ENCODE measurements around the gene HS3ST5.
"Not testable (repeated sequence)": the region's sequence is repeated elsewhere in the genome, so short reads cannot be mapped to it uniquely, and the experiment has no call there.

The HS3ST5 gene

GRCh38 chr6:114339706-114340105, 3.1 kb downstream of the HS3ST5 start:
- in situ Hi-C loops (cut with MboI; ENCODE audit: low sequenced_read_pairs) = no loop called here

GRCh38 chr6:114334237-114334636, 8.6 kb downstream of the HS3ST5 start:
- in situ Hi-C loops (cut with MboI; ENCODE audit: low sequenced_read_pairs) = no loop called here

DNA sequence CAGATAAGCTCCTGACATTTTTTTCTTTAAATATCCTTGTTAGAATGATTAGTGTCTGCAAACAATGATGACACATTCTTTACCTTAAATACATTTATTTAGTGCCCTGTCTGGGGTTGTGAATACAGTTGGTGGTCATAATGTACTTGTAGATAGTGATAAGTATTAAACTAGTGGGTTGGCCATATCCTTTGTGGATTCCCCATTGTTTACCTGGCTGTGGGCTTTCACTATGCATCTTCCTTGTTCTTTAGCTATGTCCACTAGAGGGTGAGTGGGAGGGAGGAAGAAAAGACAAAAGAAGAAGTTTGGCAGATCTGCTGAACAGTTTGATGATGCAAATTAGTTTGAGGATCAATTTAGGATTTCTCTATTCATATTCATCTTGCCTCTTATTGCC, 15.7 kb downstream of the HS3ST5 start:
- in situ Hi-C loops (cut with MboI; ENCODE audit: low sequenced_read_pairs) = no loop called here

DNA sequence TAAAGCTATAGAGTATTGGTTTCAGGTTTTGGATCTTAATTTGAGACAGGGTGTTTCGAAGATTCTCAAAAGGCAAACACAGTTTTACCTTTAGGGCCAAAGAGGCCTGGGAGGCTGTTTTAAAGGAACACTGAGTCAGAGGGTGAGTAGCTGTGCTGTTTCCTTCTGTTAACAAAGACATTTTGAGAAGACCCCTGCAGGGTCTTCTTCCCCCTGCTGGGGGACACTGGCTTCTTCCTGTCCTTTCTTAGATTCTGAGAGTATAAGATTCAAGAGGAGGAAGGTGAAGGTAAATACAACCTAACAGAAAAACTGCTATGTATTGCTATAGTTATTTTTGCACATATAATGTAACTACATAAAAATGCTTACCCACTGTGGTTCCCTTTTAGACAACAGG, 19.0 kb downstream of the HS3ST5 start:
- in situ Hi-C loops (cut with MboI; ENCODE audit: low sequenced_read_pairs) = no loop called here

GRCh38 chr6:114319749-114320148, 23.1 kb downstream of the HS3ST5 start:
- in situ Hi-C loops (cut with MboI; ENCODE audit: low sequenced_read_pairs) = no loop called here

GRCh38 chr6:114315831-114316595, 26.8 kb downstream of the HS3ST5 start:
- in situ Hi-C loops (cut with MboI; ENCODE audit: low sequenced_read_pairs) = no loop called here

GRCh38 chr6:114313816-114314215, 29.0 kb downstream of the HS3ST5 start:
- in situ Hi-C loops (cut with MboI; ENCODE audit: low sequenced_read_pairs) = not testable (repeated sequence)

- in situ Hi-C loops (cut with MboI; ENCODE audit: low sequenced_read_pairs) = no loop called here
Observed at GRCh38 chr6:114312931-114313330, 29.9 kb downstream of the HS3ST5 start.

DNA sequence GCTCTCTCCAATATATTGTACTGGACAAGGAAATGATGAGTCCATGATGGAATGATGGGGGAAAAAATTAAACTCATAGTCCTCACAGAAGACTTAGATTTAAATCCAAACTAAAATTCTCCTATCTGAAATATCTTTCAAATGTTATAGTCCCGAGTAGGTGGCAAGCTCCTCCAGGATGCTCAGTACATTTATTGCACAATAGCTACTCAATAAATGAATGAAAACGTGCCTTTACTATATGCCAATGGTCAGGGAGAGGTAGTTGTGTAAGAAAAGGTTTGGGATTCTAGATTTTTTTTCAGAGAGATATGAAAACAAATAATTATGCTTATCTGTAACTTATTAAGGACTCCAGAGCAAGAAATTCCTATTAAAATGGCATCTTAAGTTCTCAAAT, 32.8 kb downstream of the HS3ST5 start:
- in situ Hi-C loops (cut with MboI; ENCODE audit: low sequenced_read_pairs) = no loop called here

DNA sequence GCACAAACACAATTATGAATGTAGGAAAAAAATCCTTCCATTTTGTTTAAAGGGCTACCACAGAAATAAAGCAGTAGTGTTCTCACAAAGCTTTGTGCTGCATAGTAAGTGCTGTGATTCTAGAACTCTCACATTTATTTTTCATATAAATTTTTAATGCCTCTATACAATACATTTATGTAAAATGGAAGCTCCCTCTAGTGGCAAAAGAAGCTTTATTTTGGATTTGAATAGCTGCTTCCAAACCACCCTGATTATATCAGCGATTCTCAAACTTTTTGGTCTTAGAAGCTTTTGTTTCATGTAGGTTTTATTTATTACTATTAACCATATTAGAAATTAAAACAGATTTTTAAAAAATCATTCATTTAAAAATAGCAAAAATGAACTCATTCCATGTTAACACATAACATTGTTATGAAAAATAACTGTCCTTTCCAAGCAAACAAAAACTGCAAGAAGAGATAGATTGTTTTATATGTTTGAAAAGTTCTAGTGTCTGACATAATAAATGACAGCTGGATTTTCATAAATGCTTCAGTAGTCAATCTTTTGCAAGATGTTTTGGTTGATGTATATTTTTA, 38.4 kb downstream of the HS3ST5 start:
- in situ Hi-C loops (cut with MboI; ENCODE audit: low sequenced_read_pairs) = no loop called here

GRCh38 chr6:114301596-114302219, 41.1 kb downstream of the HS3ST5 start:
- in situ Hi-C loops (cut with MboI; ENCODE audit: low sequenced_read_pairs) = no loop called here

- in situ Hi-C loops (cut with MboI; ENCODE audit: low sequenced_read_pairs) = no loop called here
Observed at GRCh38 chr6:114297135-114297534, 45.7 kb downstream of the HS3ST5 start.

DNA sequence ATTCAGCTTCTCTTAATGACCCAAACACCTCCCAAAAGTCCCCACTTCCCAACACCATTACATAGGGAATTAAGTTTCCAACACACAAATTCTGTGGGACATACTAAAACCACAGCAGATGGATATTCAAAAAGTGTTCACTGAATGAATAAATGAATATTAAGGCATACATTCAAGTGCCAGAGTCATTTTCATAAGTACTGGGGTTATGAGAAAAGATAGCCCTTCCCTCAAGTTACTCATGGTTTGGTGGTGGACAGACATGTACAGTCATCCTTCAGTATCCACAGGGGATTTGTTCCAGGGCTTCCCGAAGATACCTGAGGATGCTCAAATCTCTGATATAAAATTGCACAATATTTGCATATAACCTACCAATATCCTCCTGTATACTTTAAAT, 50.4 kb downstream of the HS3ST5 start:
- in situ Hi-C loops (cut with MboI; ENCODE audit: low sequenced_read_pairs) = no loop called here

GRCh38 chr6:114291428-114291827, 51.4 kb downstream of the HS3ST5 start:
- in situ Hi-C loops (cut with MboI; ENCODE audit: low sequenced_read_pairs) = no loop called here

DNA sequence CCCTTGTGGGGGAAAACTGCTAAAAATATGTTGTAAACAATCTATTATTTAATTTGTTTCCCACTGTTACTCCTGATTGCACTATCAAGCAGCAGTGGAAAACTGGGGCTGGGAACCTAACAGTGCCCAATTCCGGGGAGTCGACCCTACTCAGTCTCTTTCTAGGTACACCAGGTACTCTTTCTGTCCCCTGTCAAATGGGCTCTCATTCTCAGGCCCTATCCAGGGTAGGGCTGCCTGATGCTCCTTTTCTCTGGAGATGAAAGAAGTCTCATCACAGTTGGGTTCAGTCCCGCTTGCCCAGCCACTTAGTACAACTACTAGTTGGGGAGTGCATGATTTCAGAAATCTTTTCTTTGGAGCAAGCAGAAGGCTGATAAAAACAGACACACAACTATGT, 52.0 kb downstream of the HS3ST5 start:
- in situ Hi-C loops (cut with MboI; ENCODE audit: low sequenced_read_pairs) = no loop called here

DNA sequence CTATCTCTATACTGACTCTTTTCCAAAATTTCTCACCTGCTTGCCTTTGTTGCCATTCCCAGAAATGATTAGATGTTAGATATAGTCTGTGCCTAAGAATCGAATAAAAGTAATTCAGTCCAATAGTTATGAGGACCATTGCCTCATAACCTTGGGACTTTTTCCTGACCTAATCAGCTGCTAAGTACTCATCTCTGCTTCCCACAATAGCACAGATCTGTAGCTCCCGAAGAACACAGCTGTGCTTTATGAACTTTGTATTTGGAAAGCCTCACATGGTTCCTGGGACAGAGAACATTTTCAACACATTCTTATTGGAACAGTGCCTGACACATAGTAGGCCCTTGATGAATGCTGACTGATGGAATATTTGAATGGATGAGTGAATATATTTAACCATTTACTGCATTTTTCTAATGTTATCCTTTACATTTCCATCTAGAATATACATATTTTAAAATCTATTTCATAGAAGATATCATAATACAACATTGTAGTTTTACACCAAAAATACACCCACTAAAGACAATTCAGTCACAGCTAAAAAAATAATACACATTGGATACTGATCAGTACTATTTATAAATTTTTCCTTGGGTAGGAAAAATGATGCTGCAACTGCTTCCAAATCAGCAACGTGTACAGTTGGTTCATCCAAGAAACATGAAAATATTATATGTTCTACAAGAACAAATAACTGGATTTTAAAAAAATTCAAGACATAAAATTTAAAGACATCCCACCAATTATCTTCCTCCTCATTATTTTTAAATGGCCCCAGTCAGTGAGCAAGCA, 53.9 kb downstream of the HS3ST5 start:
- in situ Hi-C loops (cut with MboI; ENCODE audit: low sequenced_read_pairs) = no loop called here

DNA sequence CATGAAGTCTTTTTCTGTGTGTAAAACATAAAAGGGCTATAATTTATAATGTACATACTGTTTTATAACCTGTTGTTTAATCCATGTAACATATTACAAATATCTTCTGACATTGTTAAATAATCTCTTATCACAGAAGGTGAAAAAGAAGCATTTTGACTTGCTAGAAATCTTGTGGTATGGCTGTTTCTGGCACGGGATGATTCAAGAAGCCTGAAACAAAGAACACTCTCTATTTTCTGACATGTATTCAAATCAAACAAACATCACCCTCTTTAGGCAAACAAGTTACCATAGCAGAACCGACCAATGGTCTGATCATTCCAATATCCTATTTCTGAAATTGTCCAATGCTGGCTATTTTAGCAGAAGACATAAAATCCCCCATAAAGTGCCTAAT, 55.4 kb downstream of the HS3ST5 start:
- in situ Hi-C loops (cut with MboI; ENCODE audit: low sequenced_read_pairs) = no loop called here

DNA sequence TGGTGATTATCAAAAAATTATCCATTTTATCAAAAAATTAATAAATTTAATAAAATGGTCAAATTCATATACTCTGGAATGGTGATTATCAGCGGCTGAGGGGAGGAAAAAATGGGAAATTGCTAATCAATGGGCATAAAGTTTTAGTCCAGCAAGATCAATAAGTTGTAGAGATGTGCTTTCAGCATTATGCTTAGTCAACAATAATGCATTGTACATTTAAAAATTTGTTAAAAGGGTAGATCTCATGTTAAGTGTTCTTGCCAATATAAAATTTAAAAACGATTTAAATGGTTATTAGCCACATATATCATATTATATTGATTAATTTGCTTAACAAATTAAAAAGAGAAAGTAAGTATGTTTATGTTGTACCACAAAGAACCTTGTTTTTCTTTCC, 56.6 kb downstream of the HS3ST5 start:
- in situ Hi-C loops (cut with MboI; ENCODE audit: low sequenced_read_pairs) = no loop called here

DNA sequence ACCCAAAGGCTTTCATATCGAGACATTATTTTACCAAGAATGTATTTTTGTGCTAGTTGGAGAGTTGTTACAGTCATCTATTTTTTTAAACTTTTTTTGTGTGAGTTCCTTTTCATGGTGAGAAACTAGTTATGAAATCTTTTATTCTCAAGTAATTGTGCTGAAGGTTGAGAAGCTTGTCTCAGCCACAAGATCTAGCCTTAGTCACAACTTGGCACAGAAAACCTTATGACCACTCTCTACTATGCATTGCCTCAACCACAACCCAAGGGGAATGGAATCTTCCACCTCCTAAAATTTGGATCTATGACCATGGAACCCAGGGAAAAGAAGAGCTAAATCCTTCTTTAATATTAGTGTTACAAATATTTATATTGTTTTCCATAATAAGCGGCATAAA, 58.5 kb downstream of the HS3ST5 start:
- in situ Hi-C loops (cut with MboI; ENCODE audit: low sequenced_read_pairs) = no loop called here

DNA sequence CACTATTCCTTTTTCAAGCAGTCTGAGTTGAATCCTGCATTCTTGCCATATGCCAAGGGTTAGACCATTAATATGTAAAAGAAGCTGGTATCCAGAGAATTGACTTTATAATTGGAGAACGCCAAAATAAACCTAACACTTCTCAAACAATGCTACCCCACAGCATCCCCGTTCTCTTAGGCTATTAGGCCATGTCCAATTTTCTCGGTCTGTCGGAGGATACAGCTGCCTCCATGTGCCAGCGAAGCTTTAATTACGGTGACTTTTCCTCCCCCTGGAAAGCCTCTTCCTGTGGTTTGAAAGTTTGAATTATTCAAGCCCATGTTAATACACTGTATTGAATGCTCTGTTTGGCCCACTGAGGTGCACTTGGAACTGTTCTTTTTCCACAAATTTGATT, 60.5 kb downstream of the HS3ST5 start:
- in situ Hi-C loops (cut with MboI; ENCODE audit: low sequenced_read_pairs) = no loop called here

DNA sequence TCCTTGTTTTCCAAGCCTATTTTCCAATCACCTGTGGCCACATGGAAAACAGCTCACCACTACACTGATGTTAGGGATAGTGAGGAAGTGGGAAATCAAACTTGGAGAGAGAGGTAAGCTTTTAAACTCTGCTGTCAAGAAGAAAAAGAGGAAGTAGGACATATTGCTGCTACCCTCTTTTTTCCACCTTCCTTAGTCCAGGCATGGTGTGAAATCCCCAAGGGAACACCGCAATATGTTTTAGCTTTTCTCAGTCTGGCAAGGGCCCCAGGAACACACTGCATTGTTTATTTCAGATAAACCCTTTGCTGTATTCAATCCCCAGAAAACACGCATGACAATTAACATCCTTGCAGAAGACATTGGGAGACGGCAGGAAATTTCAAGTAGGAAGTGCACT, 61.3 kb downstream of the HS3ST5 start:
- in situ Hi-C loops (cut with MboI; ENCODE audit: low sequenced_read_pairs) = no loop called here

Measured in HL-60/S4 (cell line).